Measurements from ENCODE around the gene NOTCH3. TPM values are rescaled to one million over a fixed set of nuclear protein-coding genes. Genes with fewer than 3 reads are reported as not detected.

Gene NOTCH3
- total and polyA plus RNA-seq, 3 donors from 2014 or later = 11.4 to 16.8 (median 16.1) TPM

GRCh38 chr19:15196360-15197005 lies 4.3 kb downstream of the NOTCH3 start:
- Histone ChIP-seq H3K9me3 (no peaks in the 10 kb centered on the region), H3K4me3 (peak overlapping the region in 1 of 2 donors; percentile 36), H3K36me3 (ENCODE audit: low read depth, missing control alignments) (no peaks in the 10 kb centered on the region), H3K4me1 (peaks cover 10% of the 10 kb centered on the region), H3K27ac (no peak overlapping the region), H3K27me3 (no peaks in the 10 kb centered on the region)
- no peak for DNase-seq
- 49 to 51% methylated on average over 4 of the region's 4 CpGs for WGBS, 2 donors
- intact Hi-C loops (cut with DNase I; ENCODE audit: low total_unique reads) = no loop called here
- TF ChIP-seq CTCF (IDR thresholded peaks at IDR 0.05) (no peak), POLR2A (IDR thresholded peaks at IDR 0.05) (no peak)

GRCh38 chr19:15195371-15196334 lies 5.1 kb downstream of the NOTCH3 start:
- intact Hi-C loops (cut with DNase I; ENCODE audit: low total_unique reads) = no loop called here
- WGBS, 2 donors = 0 to 11% methylated on average over 2 to 59 of the region's 91 CpGs
- TF ChIP-seq POLR2A (IDR thresholded peaks at IDR 0.05) (no peak), CTCF (IDR thresholded peaks at IDR 0.05) (peak in 1 of 3 experiments; percentile 11)
- Histone ChIP-seq H3K27me3 (no peaks in the 10 kb centered on the region), H3K36me3 (ENCODE audit: low read depth, missing control alignments) (no peaks in the 10 kb centered on the region), H3K9me3 (no peaks in the 10 kb centered on the region), H3K27ac (no peak overlapping the region), H3K4me1 (peaks cover 10% of the 10 kb centered on the region), H3K4me3 (peak overlapping the region; percentile 34 to 36)
- peak; percentile 50 for DNase-seq

GRCh38 chr19:15194938-15195337 lies 5.9 kb downstream of the NOTCH3 start:
- H3K4me3 ChIP-seq = peak overlapping the region in 1 of 2 donors; percentile 36
- intact Hi-C loops (cut with DNase I; ENCODE audit: low total_unique reads) = no loop called here
- WGBS, 2 donors = 26 to 52% methylated on average over 6 of the region's 6 CpGs

GRCh38 chr19:15191982-15192381 lies 8.8 kb downstream of the NOTCH3 start:
- Histone ChIP-seq H3K4me1 (peaks cover 7% of the 10 kb centered on the region), H3K27me3 (no peaks in the 10 kb centered on the region), H3K4me3 (no peak overlapping the region), H3K36me3 (ENCODE audit: low read depth, missing control alignments) (no peaks in the 10 kb centered on the region), H3K27ac (no peak overlapping the region), H3K9me3 (no peaks in the 10 kb centered on the region)
- intact Hi-C loops (cut with DNase I; ENCODE audit: low total_unique reads) = no loop called here
- 93 to 100% methylated on average over 1 to 18 of the region's 18 CpGs for WGBS, 2 donors
- DNase-seq = no peak
- TF ChIP-seq CTCF (IDR thresholded peaks at IDR 0.05) (no peak), POLR2A (IDR thresholded peaks at IDR 0.05) (no peak)

More at GRCh38 chr19:15194938-15195337, 5.9 kb downstream of the NOTCH3 start:
- Histone ChIP-seq H3K4me1 (peaks cover 7% of the 10 kb centered on the region), H3K9me3 (no peaks in the 10 kb centered on the region), H3K36me3 (ENCODE audit: low read depth, missing control alignments) (no peaks in the 10 kb centered on the region), H3K27me3 (no peaks in the 10 kb centered on the region), H3K27ac (no peak overlapping the region)
- DNase-seq = no peak
- TF ChIP-seq CTCF (IDR thresholded peaks at IDR 0.05) (no peak), POLR2A (IDR thresholded peaks at IDR 0.05) (no peak)
